Measurements from ENCODE around the gene TPMT. TPM values are rescaled to one million over a fixed set of nuclear protein-coding genes. Genes with fewer than 3 reads are reported as not detected.

Gene TPMT
- total RNA-seq, 1 donor from 2014 or later, result 2.7 TPM

- no peak for TF ChIP-seq CTCF (IDR thresholded peaks at IDR 0.05)
- Mint-ChIP-seq H3K27me3 (no peaks in the 10 kb centered on the region), H3K4me3 (peak overlapping the region; percentile 41), H3K9me3 (no peaks in the 10 kb centered on the region), H3K36me3 (ENCODE audit: low read depth) (peaks cover 62% of the 10 kb centered on the region), H3K4me1 (peaks cover 18% of the 10 kb centered on the region), H3K27ac (peak overlapping the region; percentile 60)
- intact Hi-C loops (cut with micrococcal nuclease), result no loop called here
- DNase-seq (no peak), ATAC-seq (ENCODE audit: low read depth) (peak; percentile 72)
- CTCF ChIA-PET, result no interaction called here
- POLR2A ChIA-PET, result interaction anchor here (0.8 kb wide), 1 partner anchor 13 kb away, joined by 5 read pairs; no protein-coding TSS in a partner anchor
Measured at GRCh38 chr6:18186540-18187250, 31.8 kb upstream of the TPMT start.

GRCh38 chr6:18186033-18186432 is 31.2 kb upstream of the TPMT start:
- CTCF ChIA-PET, result no interaction called here
- Mint-ChIP-seq H3K9me3 (no peaks in the 10 kb centered on the region), H3K36me3 (ENCODE audit: low read depth) (peaks cover 61% of the 10 kb centered on the region), H3K27ac (peak overlapping the region; percentile 60), H3K4me1 (peaks cover 18% of the 10 kb centered on the region), H3K4me3 (no peak overlapping the region), H3K27me3 (no peaks in the 10 kb centered on the region)
- peak; percentile 47 for ATAC-seq (ENCODE audit: low read depth)
- POLR2A ChIA-PET, result no interaction called here
- intact Hi-C loops (cut with micrococcal nuclease), result no loop called here
- no peak for DNase-seq
- no peak for TF ChIP-seq CTCF (IDR thresholded peaks at IDR 0.05)

GRCh38 chr6:18185624-18186023 is 30.7 kb upstream of the TPMT start:
- ChIA-PET POLR2A (no interaction called here), CTCF (no interaction called here)
- Mint-ChIP-seq H3K4me3 (no peak overlapping the region), H3K9me3 (no peaks in the 10 kb centered on the region), H3K27me3 (no peaks in the 10 kb centered on the region), H3K27ac (no peak overlapping the region), H3K36me3 (ENCODE audit: low read depth) (peaks cover 63% of the 10 kb centered on the region), H3K4me1 (peaks cover 22% of the 10 kb centered on the region)
- TF ChIP-seq CTCF (IDR thresholded peaks at IDR 0.05), result no peak
- DNase-seq (no peak), ATAC-seq (ENCODE audit: low read depth) (no peak)
- intact Hi-C loops (cut with micrococcal nuclease), result no loop called here

- no peak overlapping the region for H3K27ac Mint-ChIP-seq
- ATAC-seq (ENCODE audit: low read depth) (no peak), DNase-seq (no peak)
- no peaks in the 10 kb centered on the region for H3K9me3 Mint-ChIP-seq
- intact Hi-C loops (cut with micrococcal nuclease), result no loop called here
- CTCF ChIA-PET, result no interaction called here
- peaks cover 36% of the 10 kb centered on the region for H3K4me1 Mint-ChIP-seq
- peaks cover 70% of the 10 kb centered on the region for H3K36me3 Mint-ChIP-seq (ENCODE audit: low read depth)
- no peaks in the 10 kb centered on the region for H3K27me3 Mint-ChIP-seq
- POLR2A ChIA-PET, result no interaction called here
- H3K4me3 Mint-ChIP-seq, result no peak overlapping the region
- TF ChIP-seq CTCF (IDR thresholded peaks at IDR 0.05), result no peak
Measured at GRCh38 chr6:18183766-18184165, 28.9 kb upstream of the TPMT start.

- DNase-seq, result no peak
- ChIA-PET POLR2A (no interaction called here), CTCF (no interaction called here)
- no peak overlapping the region for H3K27ac Mint-ChIP-seq
- H3K36me3 Mint-ChIP-seq (ENCODE audit: low read depth), result peaks cover 66% of the 10 kb centered on the region
- intact Hi-C loops (cut with micrococcal nuclease), result no loop called here
- peaks cover 42% of the 10 kb centered on the region for H3K4me1 Mint-ChIP-seq
- no peak overlapping the region for H3K4me3 Mint-ChIP-seq
- ATAC-seq (ENCODE audit: low read depth), result no peak
- H3K27me3 Mint-ChIP-seq, result no peaks in the 10 kb centered on the region
- H3K9me3 Mint-ChIP-seq, result no peaks in the 10 kb centered on the region
- no peak for TF ChIP-seq CTCF (IDR thresholded peaks at IDR 0.05)
Measured at GRCh38 chr6:18182568-18182967, 27.7 kb upstream of the TPMT start.

All from activated B cell treated with CpG ODN at 0.5 μM for 24 hours (primary cell).